NB4 (cell line): ENCODE measurements around the gene ZNF496.
A peak's percentile ranks its signal among the peaks of the same experiment; 100 is the strongest.

ENCODE experiments used
- DNase-seq: peaks from one replicate; pipeline ENCODE4 v3.0.0; 2010; ENCODE audit warnings: low read depth
- H3K4me3 ChIP-seq: one replicate; pipeline ENCODE4 v1.5.1; 2011; ENCODE audit warnings: mild to moderate bottlenecking, low read depth, low read length, moderate library complexity
- CTCF ChIP-seq: IDR thresholded peaks from one replicate; pipeline ENCODE4 v1.5.1; 2012; ENCODE audit warnings: low read depth, low read length
- MAX ChIP-seq: IDR thresholded peaks from 2 replicates; pipeline ENCODE4 v1.6.1; 2011; ENCODE audit warnings: low read depth, low read length
- MYC ChIP-seq: IDR thresholded peaks from 2 replicates; pipeline ENCODE4 v1.6.1; 2011; ENCODE audit warnings: low read depth, low read length
- POLR2A ChIP-seq: IDR thresholded peaks from 2 replicates; pipeline ENCODE4 v1.6.1; 2011; ENCODE audit warnings: mild to moderate bottlenecking; ENCODE audit not compliant: insufficient read length; ENCODE audit errors: extremely low read depth

The ZNF496 gene

GRCh38 chr1:247337250-247337746 lies 5.6 kb upstream of the ZNF496 start:
- DNase-seq: no peak
- TF ChIP-seq POLR2A (no peak), CTCF (no peak), MYC (no peak), MAX (no peak)
- H3K4me3 ChIP-seq: no peak overlapping the region

- H3K4me3 ChIP-seq: no peak overlapping the region
- TF ChIP-seq MAX: no peak
- TF ChIP-seq POLR2A: no peak
- no peak for TF ChIP-seq MYC
- no peak for TF ChIP-seq CTCF
- DNase-seq: no peak
Measured at GRCh38 chr1:247336390-247336789, 4.7 kb upstream of the ZNF496 start.

GRCh38 chr1:247335882-247336281 lies 4.2 kb upstream of the ZNF496 start:
- no peak for DNase-seq
- TF ChIP-seq MAX: no peak
- TF ChIP-seq CTCF: no peak
- no peak for TF ChIP-seq MYC
- TF ChIP-seq POLR2A: no peak
- H3K4me3 ChIP-seq: no peak overlapping the region

- TF ChIP-seq MAX (no peak), MYC (no peak), POLR2A (no peak)
- H3K4me3 ChIP-seq: no peak overlapping the region
- DNase-seq: no peak
Measured at GRCh38 chr1:247334378-247335133, 2.9 kb upstream of the ZNF496 start.

- peak; percentile 53 for DNase-seq
- TF ChIP-seq CTCF: no peak
- TF ChIP-seq POLR2A: no peak
- no peak for TF ChIP-seq MAX
- TF ChIP-seq MYC: no peak
- H3K4me3 ChIP-seq: peak overlapping the region; percentile 79
Measured at GRCh38 chr1:247332623-247333361, 1.1 kb upstream of the ZNF496 start.

GRCh38 chr1:247332215-247332622 lies 552 bp upstream of the ZNF496 start:
- TF ChIP-seq MAX (peak; percentile 94), MYC (peak; percentile 97), POLR2A (no peak), CTCF (no peak)
- peak; percentile 80 for DNase-seq
- peak overlapping the region; percentile 79 for H3K4me3 ChIP-seq
